ENCODE data around the gene GXYLT1.
A peak's percentile ranks its signal among the peaks of the same experiment; 100 is the strongest.
"Not testable (repeated sequence)": the region's sequence is repeated elsewhere in the genome, so short reads cannot be mapped to it uniquely, and the experiment has no call there.

GXYLT1 gene, protein sequence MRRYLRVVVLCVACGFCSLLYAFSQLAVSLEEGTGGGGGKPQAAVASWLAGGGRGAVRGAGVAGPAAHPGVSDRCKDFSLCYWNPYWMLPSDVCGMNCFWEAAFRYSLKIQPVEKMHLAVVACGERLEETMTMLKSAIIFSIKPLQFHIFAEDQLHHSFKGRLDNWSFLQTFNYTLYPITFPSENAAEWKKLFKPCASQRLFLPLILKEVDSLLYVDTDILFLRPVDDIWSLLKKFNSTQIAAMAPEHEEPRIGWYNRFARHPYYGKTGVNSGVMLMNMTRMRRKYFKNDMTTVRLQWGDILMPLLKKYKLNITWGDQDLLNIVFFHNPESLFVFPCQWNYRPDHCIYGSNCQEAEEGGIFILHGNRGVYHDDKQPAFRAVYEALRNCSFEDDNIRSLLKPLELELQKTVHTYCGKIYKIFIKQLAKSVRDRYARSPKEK

DNA sequence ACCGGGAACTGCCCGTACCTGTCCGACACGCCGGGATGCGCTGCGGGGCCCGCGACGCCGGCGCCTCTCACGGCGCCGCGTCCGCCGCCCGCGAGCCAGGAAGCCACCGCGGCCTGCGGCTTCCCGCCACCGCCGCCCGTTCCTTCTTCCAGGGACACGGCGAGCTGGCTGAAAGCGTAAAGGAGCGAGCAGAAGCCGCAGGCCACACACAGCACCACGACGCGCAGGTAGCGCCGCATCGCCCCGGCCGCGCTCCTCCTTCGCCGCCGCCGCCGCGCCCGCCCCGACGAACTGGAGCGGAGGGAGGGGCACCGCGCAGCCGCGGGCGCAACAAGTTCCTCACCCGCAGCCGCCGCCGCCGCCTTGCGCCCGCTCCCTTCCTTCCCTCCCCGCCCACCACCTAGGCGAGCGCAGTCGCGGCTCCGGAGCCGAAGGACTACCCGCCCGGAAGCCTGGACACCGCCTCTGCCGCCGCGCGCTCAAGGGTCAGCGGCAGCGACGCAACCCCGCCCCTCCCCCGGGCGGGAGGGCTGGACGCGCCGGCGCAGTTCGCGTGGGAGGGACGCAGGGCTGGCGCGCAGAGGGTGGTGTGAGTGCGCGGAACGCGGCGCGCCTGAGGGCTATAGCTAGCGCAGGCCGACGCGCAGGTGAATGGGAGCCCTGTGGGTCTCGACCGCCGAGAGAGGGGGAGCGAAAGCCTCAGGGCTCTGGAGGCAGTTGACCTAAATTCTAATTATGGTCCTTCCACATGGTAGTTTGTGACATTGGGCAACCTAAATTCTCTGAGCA, at the start of gene GXYLT1:
Gene GXYLT1, minus strand, starts transcription at position 467 of the 789 bp plus-strand sequence. Its CDS starts 228 bp downstream, at position 239.
- peak; percentile 83 for DNase-seq (ENCODE audit: low read depth)

DNA sequence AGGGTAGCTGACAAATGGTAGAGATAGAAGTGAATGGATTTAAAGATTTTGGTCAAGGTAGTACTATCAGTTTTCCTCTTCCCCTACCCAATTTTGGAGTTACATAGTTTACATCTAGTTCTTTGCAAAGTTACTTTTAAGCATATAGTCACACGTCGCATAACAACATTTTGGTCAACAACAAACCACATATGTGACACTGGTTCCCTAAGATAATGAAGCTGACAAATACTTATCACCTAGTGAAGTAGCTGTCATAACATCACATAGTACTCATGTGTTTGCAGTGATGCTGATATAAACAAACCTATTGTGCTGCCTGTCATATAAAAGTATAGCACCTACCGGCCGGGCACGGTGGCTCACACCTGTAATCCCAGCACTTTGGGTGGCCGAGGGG, 48.0 kb upstream of the GXYLT1 start:
- DNase-seq (ENCODE audit: low read depth): no peak

DNA sequence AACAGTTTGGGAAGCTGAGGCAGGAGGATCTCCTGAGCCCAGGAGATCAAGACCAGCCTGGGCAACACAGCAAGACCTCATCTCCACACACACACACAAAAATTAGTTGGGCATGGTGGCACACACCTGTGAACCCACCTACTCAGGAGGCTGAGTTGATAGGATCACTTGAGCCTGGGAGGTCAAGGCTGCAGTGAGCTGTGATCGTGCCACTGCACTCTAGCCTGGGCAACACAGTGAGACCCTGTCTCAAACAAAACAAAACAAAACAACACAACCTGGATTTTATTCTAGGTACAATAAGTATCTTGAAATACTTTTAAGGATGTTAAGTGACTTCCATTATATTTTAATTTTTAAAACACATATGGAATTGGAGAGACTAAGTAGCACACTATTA, 47.6 kb upstream of the GXYLT1 start:
- no peak for DNase-seq (ENCODE audit: low read depth)

DNA sequence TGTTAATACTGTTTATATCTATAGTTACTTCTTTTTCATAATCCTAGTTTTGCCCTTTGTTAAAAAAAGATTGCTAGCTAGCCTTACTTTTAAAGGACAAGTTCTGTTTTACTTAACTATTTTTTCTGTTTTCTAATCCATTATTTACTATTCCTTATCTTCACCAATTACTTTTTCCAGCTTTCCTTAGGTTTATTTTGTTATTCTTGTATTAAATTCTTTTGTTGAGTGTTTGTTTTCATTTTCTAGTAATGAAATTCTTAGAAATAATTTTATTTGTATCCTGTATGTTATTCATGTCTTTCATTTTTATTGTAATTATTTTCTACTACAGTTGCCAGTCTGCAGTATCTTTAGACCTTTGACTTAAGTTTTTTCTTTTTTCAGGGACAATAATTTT, 45.7 kb upstream of the GXYLT1 start:
- no peak for DNase-seq (ENCODE audit: low read depth)

DNA sequence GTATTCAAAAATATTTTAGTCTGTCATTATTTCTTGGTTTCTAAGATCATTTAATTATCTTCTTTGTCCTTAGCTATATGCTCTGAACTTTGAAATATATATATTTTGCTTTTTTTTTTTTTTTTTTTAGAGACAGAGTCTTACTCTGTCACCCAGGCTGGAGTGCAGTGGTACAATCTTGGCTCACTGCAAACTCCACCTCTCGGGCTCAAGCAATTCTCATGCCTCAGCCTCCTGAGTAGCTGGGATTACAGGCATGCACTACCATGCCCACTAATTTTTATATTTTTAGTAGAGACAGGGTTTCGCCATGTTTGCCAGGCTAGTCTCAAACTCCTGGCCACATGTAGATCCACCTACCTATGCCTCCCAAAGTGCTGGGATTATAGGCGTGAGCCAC, 43.6 kb upstream of the GXYLT1 start:
- DNase-seq (ENCODE audit: low read depth): not testable (repeated sequence)

DNA sequence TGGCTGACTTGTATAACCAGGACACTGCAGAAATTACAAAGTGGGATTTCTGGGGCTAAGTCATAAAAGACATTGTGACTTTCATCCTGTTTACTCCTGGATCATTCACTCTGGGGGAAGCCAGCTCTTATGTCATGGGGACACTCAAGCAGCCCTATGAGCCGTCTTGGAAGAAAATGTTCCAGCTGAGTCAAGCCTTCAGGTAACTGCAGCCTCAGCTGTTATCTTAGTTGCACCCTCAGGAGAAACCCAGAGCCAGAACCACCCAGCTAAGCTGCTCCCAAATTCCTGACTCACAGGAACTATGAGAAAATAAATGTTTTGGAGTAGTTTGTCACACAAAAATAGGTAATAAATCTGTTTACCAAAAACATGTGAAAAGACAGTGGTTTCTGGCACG, 43.1 kb upstream of the GXYLT1 start:
- no peak for DNase-seq (ENCODE audit: low read depth)

DNA sequence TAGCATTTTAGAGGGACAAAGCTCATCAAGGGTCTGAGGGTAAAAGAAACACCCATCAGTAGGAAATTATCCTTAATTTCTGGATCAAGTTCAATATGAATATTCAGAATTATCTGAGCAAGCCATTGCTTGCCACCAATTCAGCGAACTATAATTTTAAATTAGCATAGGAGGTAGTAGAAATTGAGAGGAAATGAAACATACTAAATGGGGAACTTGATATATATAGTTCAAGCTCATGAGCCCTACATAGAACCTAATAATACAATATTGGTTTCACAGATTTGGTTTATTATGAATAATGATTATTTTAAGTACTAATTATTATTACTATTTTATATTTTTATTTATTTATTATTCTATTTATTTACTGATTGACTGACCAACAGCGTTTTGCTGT, 42.1 kb upstream of the GXYLT1 start:
- no peak for DNase-seq (ENCODE audit: low read depth)

DNA sequence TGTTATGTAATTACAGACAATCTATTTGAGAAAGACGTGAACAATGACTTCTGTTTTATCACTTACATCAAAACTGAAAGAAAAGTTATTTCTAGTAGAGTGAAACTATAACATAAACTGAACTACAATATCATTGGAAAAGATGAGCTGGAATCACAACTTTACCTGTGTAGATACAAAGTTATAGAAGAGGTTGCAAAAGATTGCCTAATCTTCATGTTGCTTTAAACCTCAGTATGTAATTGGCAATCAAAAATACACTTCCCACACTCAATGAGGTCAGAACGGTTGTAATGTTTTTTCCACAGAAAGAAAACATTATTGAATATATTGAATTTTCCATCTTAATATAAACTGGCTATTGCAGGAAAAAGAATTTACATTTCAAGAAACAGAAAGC, 37.7 kb upstream of the GXYLT1 start:
- DNase-seq (ENCODE audit: low read depth): no peak

DNA sequence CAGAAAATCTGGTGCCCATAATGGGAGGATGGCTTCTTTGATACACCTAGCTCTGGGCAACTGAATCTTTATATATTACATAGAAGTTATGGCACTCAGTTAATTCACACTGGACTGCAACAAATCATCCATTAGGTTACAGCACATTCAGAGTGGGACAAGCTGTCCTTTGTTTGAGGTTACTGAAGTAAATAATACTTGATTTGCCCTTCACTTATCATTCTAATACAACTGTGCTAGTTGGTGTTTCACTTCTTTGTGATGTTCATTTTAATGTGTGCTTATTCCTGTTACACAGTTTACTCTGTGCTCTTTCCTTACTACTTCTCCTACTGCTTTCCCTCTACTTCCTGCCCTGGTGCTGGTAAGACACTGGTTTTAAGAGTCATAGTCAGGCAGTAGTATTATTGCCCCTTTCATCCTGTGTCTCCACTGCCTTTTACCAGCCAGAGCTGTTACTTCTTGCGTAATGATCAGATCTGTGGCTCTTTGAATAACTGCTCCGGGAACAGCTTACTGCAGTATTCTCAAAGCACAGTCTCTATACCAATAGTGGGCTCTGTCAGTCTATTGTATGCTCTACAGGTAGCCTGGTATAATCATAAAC, 36.4 kb upstream of the GXYLT1 start:
- peak; percentile 6 for DNase-seq (ENCODE audit: low read depth)

DNA sequence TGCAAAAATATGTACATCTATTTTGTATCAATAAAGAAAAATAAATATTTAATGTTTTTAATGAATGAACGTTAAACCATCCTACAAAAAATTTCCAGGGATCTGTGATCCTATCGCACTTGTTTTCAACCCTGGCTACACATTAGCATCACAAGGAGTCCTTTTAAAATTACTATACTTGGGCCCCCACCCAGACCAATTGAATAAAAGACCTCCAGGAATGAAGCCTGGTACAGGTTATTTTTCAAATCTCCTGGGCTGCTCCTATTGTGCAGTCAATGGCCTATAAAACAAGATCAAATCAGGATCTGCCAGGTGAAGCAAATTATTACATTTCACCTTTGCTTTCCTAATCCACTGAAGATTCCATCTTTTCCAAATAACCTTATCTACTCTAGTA, 33.4 kb upstream of the GXYLT1 start:
- DNase-seq (ENCODE audit: low read depth): no peak

DNA sequence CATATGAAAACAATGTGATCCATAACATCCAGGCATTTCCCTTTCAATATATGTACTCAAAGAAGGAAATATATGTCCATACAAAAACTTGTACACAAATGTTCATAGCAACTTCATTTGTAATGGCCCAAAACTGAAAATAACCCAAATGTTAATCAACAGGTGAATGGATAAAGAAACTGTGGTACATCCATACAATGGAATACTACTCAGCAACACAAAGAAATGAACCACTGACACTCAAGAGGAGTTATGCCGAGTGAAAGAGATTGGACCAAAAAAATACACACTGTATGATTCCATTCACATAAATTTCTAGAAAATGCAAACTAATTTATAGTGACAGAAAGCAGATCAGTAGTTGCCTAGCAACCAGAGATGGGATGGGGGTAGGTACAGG, 30.3 kb upstream of the GXYLT1 start:
- DNase-seq (ENCODE audit: low read depth): no peak

DNA sequence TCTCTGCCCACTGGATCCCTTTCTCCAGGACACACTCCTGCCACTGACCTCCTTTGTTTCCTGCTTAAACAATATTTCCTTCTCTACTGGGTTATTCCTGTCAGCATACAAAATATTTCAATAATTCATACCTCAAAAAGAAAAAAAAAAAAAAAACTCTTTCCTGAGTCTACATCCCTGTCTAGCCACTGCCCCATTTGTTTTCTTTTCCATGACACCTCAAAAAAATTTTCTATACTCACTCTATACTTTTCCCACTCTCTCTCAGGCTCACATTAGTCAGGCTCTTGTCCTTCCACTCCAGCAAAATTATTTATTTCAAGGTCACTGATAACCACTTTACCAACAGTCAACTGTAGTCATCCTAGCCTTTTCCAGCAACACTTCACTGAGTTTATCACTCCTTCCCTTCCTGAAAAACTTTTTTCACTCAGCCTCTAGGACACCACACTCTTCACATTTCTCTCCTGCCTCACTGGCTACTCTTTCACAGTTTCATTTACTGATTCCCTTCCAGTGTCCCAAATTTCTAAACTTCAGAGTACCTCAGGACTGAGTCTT, 29.4 kb upstream of the GXYLT1 start:
- DNase-seq (ENCODE audit: low read depth): no peak

DNA sequence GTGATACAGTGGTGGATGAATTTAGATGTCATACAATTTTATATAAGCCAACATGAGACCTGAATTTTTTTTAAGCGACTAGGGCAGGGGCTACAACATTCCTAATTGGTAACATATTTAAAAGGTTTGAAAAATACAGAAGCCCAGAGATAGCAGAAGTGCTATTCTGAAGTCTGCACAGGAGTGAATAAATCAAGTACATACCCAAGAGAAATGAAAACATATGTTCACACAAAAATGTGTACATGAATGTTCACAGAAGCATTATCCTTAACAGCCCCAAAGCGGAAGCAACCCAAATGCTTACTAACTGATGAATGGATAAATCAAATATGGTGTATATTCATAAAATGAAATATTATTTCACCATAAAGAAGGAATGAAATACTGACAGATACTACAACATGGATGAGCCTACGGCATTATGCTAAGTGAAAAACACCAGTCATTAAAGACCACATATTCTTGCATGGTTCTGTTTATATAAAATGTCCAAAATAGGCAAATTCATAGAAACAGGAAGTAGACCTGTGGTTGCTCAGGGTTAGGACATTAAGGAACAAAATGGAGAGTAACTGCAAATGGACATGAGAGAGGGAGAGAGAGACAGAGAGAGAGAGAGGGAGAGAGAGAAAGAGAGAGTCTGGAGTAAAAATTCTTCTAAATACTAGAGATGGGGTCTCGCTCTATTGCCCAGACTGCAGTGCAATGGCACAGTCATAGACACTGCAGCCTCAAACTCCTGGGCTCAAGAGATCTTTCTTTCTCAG, 28.0 kb upstream of the GXYLT1 start:
- DNase-seq (ENCODE audit: low read depth): no peak

DNA sequence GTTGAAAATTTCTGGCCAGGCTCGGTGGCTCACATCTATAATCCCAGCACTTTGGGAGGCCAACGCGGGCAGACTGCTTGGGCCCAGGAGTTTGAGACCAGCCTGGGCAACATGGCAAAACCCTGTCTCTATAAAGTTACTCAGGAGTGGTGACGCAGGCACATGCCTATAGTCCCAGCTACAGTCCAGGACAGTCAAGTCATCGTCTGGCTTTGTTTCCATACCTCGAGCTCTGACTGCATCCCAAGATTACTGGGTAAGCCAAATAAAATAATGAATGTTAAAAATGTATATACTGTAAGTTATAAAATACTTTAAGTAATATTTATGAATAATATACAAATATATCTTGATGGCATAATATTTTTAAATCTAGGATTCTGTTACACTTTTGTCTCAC, 23.0 kb upstream of the GXYLT1 start:
- no peak for DNase-seq (ENCODE audit: low read depth)

DNA sequence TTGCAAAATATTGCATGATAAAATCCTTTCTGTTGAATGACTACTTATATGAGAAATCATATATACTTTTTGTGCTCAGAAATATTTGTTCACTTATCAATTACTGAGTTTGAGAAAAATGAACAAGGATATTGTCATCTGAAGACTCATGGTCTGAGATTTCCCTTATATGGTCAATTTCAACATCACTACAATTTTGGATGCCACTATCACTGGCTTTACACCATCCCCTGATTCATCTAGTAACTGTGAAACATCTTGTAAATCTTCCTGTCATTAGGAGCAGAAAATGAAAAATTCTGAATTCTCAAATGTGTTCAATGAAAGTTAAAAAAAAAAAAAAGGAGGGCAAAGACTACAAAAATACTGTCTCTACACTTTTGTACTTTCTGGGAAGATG, 21.8 kb upstream of the GXYLT1 start:
- no peak for DNase-seq (ENCODE audit: low read depth)

DNA sequence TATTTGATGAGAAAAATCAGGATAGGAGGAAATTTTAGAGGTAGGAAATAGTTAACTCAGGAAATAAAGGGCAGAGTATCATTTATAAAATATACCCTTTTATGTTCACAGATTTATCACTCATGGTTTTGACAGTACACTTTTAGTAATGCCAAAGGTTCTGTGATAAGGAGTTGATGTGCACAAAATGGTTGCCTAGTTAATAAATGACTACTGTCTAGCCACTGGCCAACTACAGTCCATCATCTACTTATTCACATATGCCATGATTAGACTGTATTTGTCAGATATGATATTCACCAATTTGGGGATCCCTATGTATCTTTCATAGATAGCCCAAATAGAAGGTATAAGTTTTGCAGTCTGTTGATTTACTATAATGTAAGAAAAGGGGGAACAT, 19.2 kb upstream of the GXYLT1 start:
- DNase-seq (ENCODE audit: low read depth): no peak

DNA sequence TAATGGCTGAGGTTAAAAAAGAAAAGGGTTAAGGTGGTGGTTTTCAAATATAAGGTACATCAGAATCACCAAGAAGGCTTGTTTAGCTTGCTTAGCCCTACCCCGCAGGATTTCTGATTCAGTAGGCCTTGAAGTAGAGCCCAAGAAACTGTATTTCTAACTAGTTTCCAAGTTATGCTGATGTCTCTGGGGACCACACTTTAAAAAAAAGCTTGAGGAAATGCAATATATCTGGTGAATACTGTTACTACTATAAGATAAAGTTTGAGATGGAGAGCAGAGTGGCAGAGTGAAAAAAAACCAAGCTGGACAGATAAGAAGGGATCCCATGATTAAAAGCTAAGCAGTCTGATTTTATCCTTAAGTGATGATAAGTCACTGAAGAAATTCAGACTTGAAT, 18.3 kb upstream of the GXYLT1 start:
- DNase-seq (ENCODE audit: low read depth): no peak

DNA sequence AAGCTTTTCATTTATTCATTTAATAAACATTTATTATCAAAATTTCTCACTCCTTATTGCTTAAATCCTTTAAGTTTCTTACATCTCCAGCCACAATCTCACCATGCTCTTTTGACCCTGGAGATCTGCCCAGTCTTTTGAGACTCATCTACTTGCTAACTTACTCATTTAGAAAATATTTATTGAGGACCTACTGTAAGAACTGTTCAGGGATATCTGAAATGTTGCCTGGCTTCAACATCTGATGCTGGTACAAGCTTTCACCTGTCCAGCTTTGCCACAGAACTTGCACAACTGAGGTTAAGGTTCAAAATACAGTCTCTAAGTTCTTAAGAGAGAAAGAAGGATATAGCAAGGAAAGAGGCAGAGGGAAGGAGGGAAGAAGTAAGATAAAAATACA, 17.5 kb upstream of the GXYLT1 start:
- DNase-seq (ENCODE audit: low read depth): no peak

DNA sequence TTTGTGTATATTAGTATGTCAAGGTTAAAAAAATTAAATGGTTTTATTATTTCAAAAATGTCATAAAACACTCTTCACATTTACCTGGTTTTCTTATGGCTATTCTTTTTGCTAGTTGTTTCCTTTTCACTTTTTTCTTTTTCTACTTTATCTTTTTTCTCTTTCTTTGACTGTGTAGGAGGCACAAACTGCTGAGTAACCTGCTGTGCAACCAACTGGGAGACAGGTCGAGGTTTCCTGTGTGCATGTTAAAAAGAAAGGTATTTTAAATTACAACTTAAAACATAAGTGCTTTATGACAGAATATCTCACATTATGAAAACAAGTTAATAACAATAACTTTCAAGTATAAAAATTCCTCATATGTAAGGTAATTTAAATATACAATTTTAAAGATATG, 16.9 kb upstream of the GXYLT1 start:
- no peak for DNase-seq (ENCODE audit: low read depth)

DNA sequence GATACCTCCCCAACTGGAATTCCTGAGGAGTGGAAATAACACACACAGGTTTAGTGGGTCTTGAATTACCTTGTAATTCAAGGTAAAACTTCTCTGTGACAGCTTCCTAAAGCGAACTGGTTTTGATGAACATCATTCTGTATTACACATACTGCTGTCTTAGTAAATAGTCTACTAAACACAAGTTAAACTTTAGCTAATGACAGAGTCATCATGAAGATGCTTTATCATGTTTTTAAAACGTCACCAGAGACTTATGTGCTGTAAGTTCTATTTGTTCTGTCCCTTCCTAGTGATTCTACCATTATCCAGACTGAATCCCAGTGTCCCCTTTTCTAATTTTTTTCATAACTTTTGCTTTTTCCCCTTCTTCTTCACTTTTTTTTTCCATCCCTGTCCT, 11.6 kb upstream of the GXYLT1 start:
- DNase-seq (ENCODE audit: low read depth): no peak

DNA sequence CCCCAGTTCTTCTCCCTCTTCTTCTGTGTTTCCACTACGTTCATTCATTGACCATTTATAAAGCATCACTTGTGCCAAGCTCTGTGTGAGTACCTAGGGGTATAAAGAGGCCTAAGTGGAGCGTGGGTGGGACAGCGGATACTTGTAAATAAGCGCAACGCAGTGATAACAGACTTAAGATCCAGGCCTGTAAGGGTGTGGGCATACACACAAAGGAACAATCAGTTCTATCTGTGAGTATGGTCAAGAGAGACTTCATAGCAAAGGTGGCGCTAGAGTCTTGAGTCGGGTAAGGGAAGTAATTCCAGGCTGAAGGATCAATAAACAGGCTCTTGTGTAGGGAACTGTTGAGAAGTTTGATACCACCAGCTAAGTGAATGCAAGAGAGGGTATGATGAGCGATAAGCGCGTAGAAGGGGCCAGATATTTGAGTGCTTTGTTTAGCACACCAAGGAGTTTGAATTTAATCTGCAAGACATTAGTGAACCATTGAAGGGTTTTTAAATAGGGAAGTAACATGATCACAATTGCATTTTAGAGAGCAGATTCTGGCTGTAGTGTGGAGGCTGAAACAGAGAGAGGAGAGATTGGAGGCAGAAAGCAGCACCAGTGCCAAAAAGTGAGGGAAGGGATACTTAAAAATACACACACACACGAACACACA, 1.0 kb upstream of the GXYLT1 start:
- no peak for DNase-seq (ENCODE audit: low read depth)

DNA sequence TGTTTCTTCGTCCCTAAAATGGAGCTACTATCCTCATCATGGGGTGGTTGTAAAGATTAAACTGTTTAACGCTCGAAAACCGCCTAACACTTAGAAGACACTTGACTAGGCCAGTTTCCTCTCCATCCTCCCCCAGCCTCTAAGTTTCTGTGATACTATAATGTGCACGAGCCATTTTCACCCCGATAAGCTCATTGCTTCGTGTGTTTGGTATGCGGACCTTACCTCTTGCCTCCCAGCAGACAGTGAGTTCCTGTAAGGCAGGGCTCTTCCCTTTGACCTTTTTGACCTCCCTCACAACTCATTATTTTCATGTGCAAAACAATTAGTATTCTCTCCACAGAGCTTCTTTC, 499 bp upstream of the GXYLT1 start:
- DNase-seq (ENCODE audit: low read depth): no peak

All from GM04504 (cell line).